RWPE2 (cell line): ENCODE measurements around the gene CES1.

Experiments used
- ATAC-seq: fragments of 200-7000 bp; cut with Tn5 transposase; 3 replicates; pipeline ENCODE4 v1.9.1; 2021; ENCODE audit warnings: low read depth
- DNase-seq: peaks from one replicate; pipeline ENCODE4 v3.0.0-alpha.2; 2020; ENCODE audit warnings: low spot score
- H3K27ac ChIP-seq: fragments of 450-650 bp; 2 replicates; pipeline ENCODE4 v1.5.1; 2017; ENCODE audit warnings: mild to moderate bottlenecking; ENCODE audit not compliant: poor library complexity, severe bottlenecking
- H3K27me3 ChIP-seq: fragments of 250-450 bp; sonication (Bioruptor Pico); 2 replicates; pipeline ENCODE4 v1.5.1; 2021; ENCODE audit warnings: mild to moderate bottlenecking, moderate library complexity; ENCODE audit not compliant: insufficient read depth, poor library complexity, severe bottlenecking
- H3K36me3 ChIP-seq: fragments of 250-450 bp; sonication (Bioruptor Pico); 2 replicates; pipeline ENCODE4 v1.5.1; 2020; ENCODE audit warnings: low read depth, mild to moderate bottlenecking, moderate library complexity
- H3K4me1 ChIP-seq: fragments of 250-450 bp; sonication (Bioruptor Pico); 2 replicates; pipeline ENCODE4 v1.5.1; 2021; ENCODE audit warnings: mild to moderate bottlenecking, moderate library complexity; ENCODE audit not compliant: insufficient read depth, poor library complexity, severe bottlenecking
- H3K4me3 ChIP-seq: fragments of 250-450 bp; sonication (Bioruptor Pico); 2 replicates; pipeline ENCODE4 v1.5.1; 2021; ENCODE audit warnings: mild to moderate bottlenecking, moderate library complexity; ENCODE audit not compliant: severe bottlenecking
- H3K9me3 ChIP-seq: fragments of 250-450 bp; sonication (Bioruptor Pico); 2 replicates; pipeline ENCODE4 v1.5.1; 2021; ENCODE audit warnings: mild to moderate bottlenecking, moderate library complexity; ENCODE audit not compliant: severe bottlenecking
- CTCF ChIP-seq: fragments of 450-650 bp; IDR thresholded peaks from one replicate; pipeline ENCODE4 v1.5.1; 2017; ENCODE audit warnings: mild to moderate bottlenecking, moderate library complexity; ENCODE audit not compliant: poor library complexity, severe bottlenecking

The CES1 gene

DNA sequence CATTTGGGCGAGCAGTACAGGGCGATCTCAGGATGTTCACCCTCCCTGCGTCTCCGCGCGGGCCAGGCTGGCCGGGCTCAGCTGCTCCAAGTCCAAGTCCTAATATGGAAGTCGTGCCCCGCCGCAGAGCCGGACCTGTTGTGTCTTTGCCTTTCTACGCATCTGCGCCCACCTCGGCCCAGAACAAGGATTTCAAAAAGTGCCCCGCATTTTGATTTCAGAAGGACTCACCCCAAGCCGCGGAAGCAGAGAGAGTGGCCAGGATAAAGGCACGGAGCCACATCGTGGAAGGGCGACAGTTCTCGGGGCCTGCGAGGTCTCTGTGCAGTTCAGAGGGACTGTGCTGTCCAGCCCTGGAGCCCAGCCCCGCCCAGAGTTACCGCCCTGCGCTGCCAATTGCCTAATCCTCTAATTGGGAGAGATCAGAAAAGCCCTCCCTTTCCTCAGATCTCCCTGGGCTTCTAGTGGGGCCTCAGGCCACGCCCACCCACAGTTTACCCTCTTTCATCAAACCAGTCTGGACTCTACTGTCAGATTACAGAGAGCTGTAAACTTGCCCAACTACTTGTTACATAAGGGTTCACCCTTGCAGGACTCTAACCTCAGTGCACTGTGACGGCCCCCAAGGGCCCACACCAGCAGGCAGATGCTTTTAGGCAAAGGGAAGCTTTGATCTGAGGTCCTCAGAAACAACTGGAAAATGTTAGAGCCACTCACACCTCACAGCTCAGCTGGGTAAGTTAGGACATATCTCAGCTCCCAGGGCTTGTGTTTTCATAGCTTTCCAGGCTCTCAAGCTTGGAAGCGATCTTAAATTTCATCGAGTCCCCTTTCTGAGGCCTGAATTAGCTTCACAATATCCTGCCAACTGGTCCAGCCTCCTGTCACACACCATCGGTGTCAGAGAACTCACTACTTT, at the start of gene CES1:
TSS of gene CES1 (minus strand) at position 324 of the 919 bp plus-strand sequence. CDS start at position 283, 41 bp downstream.
- H3K27me3 ChIP-seq: no peaks in the 10 kb centered on the region
- H3K27ac ChIP-seq: no peak within 1 kb of the TSS
- no peak for TF ChIP-seq CTCF
- DNase-seq: no peak
- no peaks in the 10 kb centered on the region for H3K4me1 ChIP-seq
- no peaks in the 10 kb centered on the region for H3K36me3 ChIP-seq
- no peaks in the 10 kb centered on the region for H3K9me3 ChIP-seq
- no peak within 1 kb of the TSS for H3K4me3 ChIP-seq
- ATAC-seq: no peak

- Histone ChIP-seq H3K27me3 (no peaks in the 10 kb centered on the region), H3K4me3 (no peak overlapping the region), H3K27ac (no peak overlapping the region), H3K4me1 (no peaks in the 10 kb centered on the region), H3K9me3 (no peaks in the 10 kb centered on the region), H3K36me3 (no peaks in the 10 kb centered on the region)
- DNase-seq (no peak), ATAC-seq (no peak)
- no peak for TF ChIP-seq CTCF
Observed at GRCh38 chr16:55876854-55877253, 44.0 kb upstream of the CES1 start.

GRCh38 chr16:55875273-55875672, 42.4 kb upstream of the CES1 start, which contains the start of gene CES5A:
CES5A (minus strand) TSS chr16:55875373; CDS start chr16:55875221, 152 bp downstream.
- Histone ChIP-seq H3K4me3 (no peak within 1 kb of the TSS), H3K27ac (no peak within 1 kb of the TSS), H3K36me3 (no peaks in the 10 kb centered on the region), H3K9me3 (no peaks in the 10 kb centered on the region), H3K27me3 (no peaks in the 10 kb centered on the region), H3K4me1 (no peaks in the 10 kb centered on the region)
- no peak for TF ChIP-seq CTCF
- DNase-seq (no peak), ATAC-seq (no peak)

GRCh38 chr16:55873122-55873521, 40.2 kb upstream of the CES1 start:
- no peaks in the 10 kb centered on the region for H3K36me3 ChIP-seq
- H3K4me3 ChIP-seq: no peak overlapping the region
- no peaks in the 10 kb centered on the region for H3K4me1 ChIP-seq
- no peak overlapping the region for H3K27ac ChIP-seq
- no peaks in the 10 kb centered on the region for H3K27me3 ChIP-seq
- ATAC-seq (no peak), DNase-seq (no peak)
- TF ChIP-seq CTCF: no peak
- no peaks in the 10 kb centered on the region for H3K9me3 ChIP-seq

DNA sequence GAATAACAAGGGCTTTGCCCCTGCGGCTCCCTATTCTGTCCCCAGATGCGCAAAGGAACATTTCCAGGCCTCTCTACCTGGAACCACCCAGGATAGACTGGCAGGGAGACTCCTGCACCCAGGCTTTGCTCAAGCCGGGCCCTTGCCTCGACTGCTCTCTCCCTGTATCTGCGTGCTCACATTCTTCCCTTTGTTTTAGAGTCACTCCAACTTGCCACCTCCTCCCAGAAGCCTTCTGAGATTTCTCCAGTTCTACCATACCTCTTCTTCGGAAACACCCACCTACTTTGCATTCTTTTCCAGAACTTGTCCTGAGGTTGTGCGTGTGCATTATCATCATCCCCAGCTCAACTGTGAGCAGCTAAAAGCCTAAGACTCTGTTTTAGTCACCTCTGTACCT, 39.2 kb upstream of the CES1 start:
- Histone ChIP-seq H3K27ac (no peak overlapping the region), H3K4me3 (no peak overlapping the region)
- no peak for TF ChIP-seq CTCF

More for the DNA sequence above, 39.2 kb upstream of the CES1 start:
- Histone ChIP-seq H3K27me3 (no peaks in the 10 kb centered on the region), H3K36me3 (no peaks in the 10 kb centered on the region), H3K9me3 (no peaks in the 10 kb centered on the region), H3K4me1 (no peaks in the 10 kb centered on the region)
- ATAC-seq (no peak), DNase-seq (no peak)
